PC-9 (cell line): ENCODE results near the gene OXCT1. TPM values are rescaled to one million over a fixed set of nuclear protein-coding genes. Genes with fewer than 3 reads are reported as not detected.

Experiments used
- BruUV-seq: library from RNA; stranded (reverse); fragments of 400-500 nt; replicated peaks from 2 replicates; lab custom pipeline; 2021; lab: Mats Ljungman, UMichigan
- CTCF ChIA-PET: fragments of 300-600 bp; sonication (Branson Sonifier 250); formaldehyde crosslinking; loops from one replicate; lab custom pipeline; 2022; ENCODE audit warnings: antibody characterized with exemption; lab: Charles Lee
- POLR2A ChIA-PET: fragments of 300-600 bp; sonication (Branson Sonifier 250); formaldehyde crosslinking; loops from one replicate; lab custom pipeline; 2022; ENCODE audit warnings: antibody characterized with exemption; ENCODE audit not compliant: unreplicated experiment; lab: Charles Lee
- DNase-seq, 2 experiments: peaks; one replicate each; pipeline versions ENCODE4 v3.0.0 to v3.0.0-alpha.2; 2015 to 2022; ENCODE audit warnings: mixed read lengths in 1 of 2
- H2AFZ ChIP-seq: fragments of 200-600 bp; sonication (generic); 2 replicates; pipeline ENCODE4 v1.8.1; 2017; ENCODE audit warnings: antibody characterized with exemption
- H3F3A ChIP-seq: fragments of 200-600 bp; sonication (generic); 2 replicates; pipeline ENCODE4 v1.8.1; 2017; ENCODE audit warnings: antibody characterized with exemption, mild to moderate bottlenecking, low read depth; ENCODE audit not compliant: insufficient read depth
- H3K27ac ChIP-seq: fragments of 200-600 bp; sonication (generic); 2 replicates; pipeline ENCODE4 v1.6.1; 2016; ENCODE audit warnings: mixed run types
- H3K27me3 ChIP-seq: fragments of 200-600 bp; sonication (generic); 2 replicates; pipeline ENCODE4 v1.6.1; 2016; ENCODE audit warnings: low read depth, mixed run types; ENCODE audit not compliant: insufficient read depth
- H3K36me3 ChIP-seq: fragments of 200-600 bp; sonication (generic); 2 replicates; pipeline ENCODE4 v1.6.1; 2016; ENCODE audit warnings: low read depth, mixed run types
- H3K4me1 ChIP-seq: fragments of 200-600 bp; sonication (generic); replicated peaks from 2 replicates; pipeline ENCODE4 v1.6.1; 2016; ENCODE audit warnings: mixed run types; ENCODE audit not compliant: insufficient read depth
- H3K4me2 ChIP-seq: fragments of 200-600 bp; sonication (generic); 2 replicates; pipeline ENCODE4 v1.6.1; 2017; ENCODE audit warnings: mixed run types
- H3K4me3 ChIP-seq: fragments of 200-600 bp; sonication (generic); 2 replicates; pipeline ENCODE4 v1.6.1; 2016; ENCODE audit warnings: mixed run types
- H3K79me2 ChIP-seq: fragments of 200-600 bp; sonication (generic); 2 replicates; pipeline ENCODE4 v1.6.1; 2017; ENCODE audit warnings: low read depth, mixed run types
- H3K9me2 ChIP-seq: fragments of 200-600 bp; sonication (generic); 2 replicates; pipeline ENCODE4 v1.8.1; 2017; ENCODE audit warnings: mild to moderate bottlenecking; ENCODE audit not compliant: insufficient read depth
- H3K9me3 ChIP-seq: fragments of 200-600 bp; sonication (generic); 2 replicates; pipeline ENCODE4 v1.8.1; 2016; ENCODE audit warnings: low read depth; ENCODE audit not compliant: insufficient read depth
- H4K20me1 ChIP-seq: fragments of 200-600 bp; sonication (generic); 2 replicates; pipeline ENCODE4 v1.8.1; 2017; ENCODE audit not compliant: insufficient read depth
- CTCF ChIP-seq: fragments of 200-600 bp; sonication (generic); conservative IDR thresholded peaks from 2 replicates; pipeline ENCODE4 v1.6.1; 2017; ENCODE audit warnings: mixed run types, antibody characterized with exemption, mild to moderate bottlenecking, moderate library complexity
- EZH2 ChIP-seq: fragments of 200-600 bp; sonication (generic); IDR thresholded peaks from 2 replicates; pipeline ENCODE4 v1.8.0; 2017; ENCODE audit warnings: antibody characterized with exemption, low read depth
- intact Hi-C: fragments of 100-400 bp; cut with micrococcal nuclease; formaldehyde crosslinking; loops from one replicate; pipeline ENCODE4 v1.10.0; 2022; ENCODE audit not compliant: unreplicated experiment
- total RNA-seq: library from RNA; stranded (reverse); gene quantifications from 2 replicates; pipeline ENCODE4 v1.2.3, GENCODE V29; 2021

The OXCT1 gene
- total RNA-seq, 1 experiment from 2014 or later, result 29.7 TPM

- no peaks in the 10 kb centered on the region for H3K79me2 ChIP-seq
- H3K27me3 ChIP-seq, result peaks cover 1% of the 10 kb centered on the region; the same call in 1 of the 2 replicates
- H4K20me1 ChIP-seq, result no peaks in the 10 kb centered on the region
- TF ChIP-seq CTCF (no peak), EZH2 (no peak)
- no peak overlapping the region for H2AFZ ChIP-seq
- H3K36me3 ChIP-seq, result no peaks in the 10 kb centered on the region
- intact Hi-C loops, result no loop called here
- no peak overlapping the region for H3K4me2 ChIP-seq
- ChIA-PET POLR2A (no interaction called here), CTCF (no interaction called here)
- H3K27ac ChIP-seq, result no peak overlapping the region
- no peaks in the 10 kb centered on the region for H3K9me2 ChIP-seq
- no peak overlapping the region for H3K4me3 ChIP-seq
- no TSS peak for BruUV-seq
- DNase-seq, result no peak
- H3K4me1 ChIP-seq, result peaks cover 7% of the 10 kb centered on the region; the same call in 1 of the 2 replicates
- no peaks in the 10 kb centered on the region for H3K9me3 ChIP-seq
- no peaks in the 10 kb centered on the region for H3F3A ChIP-seq
These were observed 6.2 kb downstream of the OXCT1 start for GRCh38 chr5:41863871-41864486.

GRCh38 chr5:41858890-41859289, 11.3 kb downstream of the OXCT1 start:
- Histone ChIP-seq H3F3A (no peaks in the 10 kb centered on the region), H2AFZ (no peak overlapping the region), H3K4me1 (peaks cover 5% of the 10 kb centered on the region; the same call in 1 of the 2 replicates), H3K4me2 (no peak overlapping the region), H4K20me1 (no peaks in the 10 kb centered on the region; the same call in 1 of the 2 replicates), H3K9me3 (no peaks in the 10 kb centered on the region), H3K79me2 (no peaks in the 10 kb centered on the region), H3K4me3 (no peak overlapping the region), H3K27ac (no peak overlapping the region), H3K36me3 (no peaks in the 10 kb centered on the region), H3K27me3 (no peaks in the 10 kb centered on the region), H3K9me2 (no peaks in the 10 kb centered on the region)
- POLR2A ChIA-PET, result no interaction called here
- no TSS peak for BruUV-seq
- no peak for DNase-seq
- TF ChIP-seq EZH2 (no peak), CTCF (no peak)
- intact Hi-C loops, result loop anchor here (5.0 kb wide), 1 partner anchor 778 kb away; no protein-coding TSS in a partner anchor
- CTCF ChIA-PET, result interaction anchor here (0.6 to 3.6 kb wide), 2 partner anchors 108 to 199 kb away, joined by 3 to 48 read pairs; no protein-coding TSS in a partner anchor

GRCh38 chr5:41857989-41858388, 12.2 kb downstream of the OXCT1 start:
- no TSS peak for BruUV-seq
- Histone ChIP-seq H3K4me1 (no peaks in the 10 kb centered on the region), H3K27ac (no peak overlapping the region), H3K9me2 (no peaks in the 10 kb centered on the region), H3K36me3 (no peaks in the 10 kb centered on the region), H3K4me2 (no peak overlapping the region), H3K27me3 (no peaks in the 10 kb centered on the region), H2AFZ (no peak overlapping the region), H3K79me2 (no peaks in the 10 kb centered on the region), H3K9me3 (no peaks in the 10 kb centered on the region), H4K20me1 (no peaks in the 10 kb centered on the region; the same call in 1 of the 2 replicates), H3K4me3 (no peak overlapping the region), H3F3A (no peaks in the 10 kb centered on the region)
- intact Hi-C loops, result loop anchor here (5.0 kb wide), 1 partner anchor 779 kb away; no protein-coding TSS in a partner anchor
- TF ChIP-seq CTCF, result no peak
- TF ChIP-seq EZH2, result no peak
- CTCF ChIA-PET, result interaction anchor here (3.6 kb wide), 1 partner anchor 199 kb away, joined by 48 read pairs; no protein-coding TSS in a partner anchor
- POLR2A ChIA-PET, result interaction anchor here (0.6 kb wide), 1 partner anchor 481 kb away, joined by 5 read pairs; no protein-coding TSS in a partner anchor
- no peak for DNase-seq
